GM23248 (cell line): ENCODE data around the gene SPAG9.

Source experiments
- EZH2 ChIP-seq: fragments of 200-600 bp; sonication (generic); IDR thresholded peaks from 2 replicates; pipeline ENCODE4 v1.6.1; 2018; ENCODE audit warnings: antibody characterized with exemption, mild to moderate bottlenecking; ENCODE audit not compliant: insufficient read depth, poor library complexity, severe bottlenecking
- EZH2phosphoT487 ChIP-seq: fragments of 200-600 bp; sonication (generic); IDR thresholded peaks from 2 replicates; pipeline ENCODE4 v1.6.1; 2018; ENCODE audit warnings: antibody characterized with exemption, moderate library complexity, mild to moderate bottlenecking, low read depth; ENCODE audit not compliant: insufficient read depth

DNA sequence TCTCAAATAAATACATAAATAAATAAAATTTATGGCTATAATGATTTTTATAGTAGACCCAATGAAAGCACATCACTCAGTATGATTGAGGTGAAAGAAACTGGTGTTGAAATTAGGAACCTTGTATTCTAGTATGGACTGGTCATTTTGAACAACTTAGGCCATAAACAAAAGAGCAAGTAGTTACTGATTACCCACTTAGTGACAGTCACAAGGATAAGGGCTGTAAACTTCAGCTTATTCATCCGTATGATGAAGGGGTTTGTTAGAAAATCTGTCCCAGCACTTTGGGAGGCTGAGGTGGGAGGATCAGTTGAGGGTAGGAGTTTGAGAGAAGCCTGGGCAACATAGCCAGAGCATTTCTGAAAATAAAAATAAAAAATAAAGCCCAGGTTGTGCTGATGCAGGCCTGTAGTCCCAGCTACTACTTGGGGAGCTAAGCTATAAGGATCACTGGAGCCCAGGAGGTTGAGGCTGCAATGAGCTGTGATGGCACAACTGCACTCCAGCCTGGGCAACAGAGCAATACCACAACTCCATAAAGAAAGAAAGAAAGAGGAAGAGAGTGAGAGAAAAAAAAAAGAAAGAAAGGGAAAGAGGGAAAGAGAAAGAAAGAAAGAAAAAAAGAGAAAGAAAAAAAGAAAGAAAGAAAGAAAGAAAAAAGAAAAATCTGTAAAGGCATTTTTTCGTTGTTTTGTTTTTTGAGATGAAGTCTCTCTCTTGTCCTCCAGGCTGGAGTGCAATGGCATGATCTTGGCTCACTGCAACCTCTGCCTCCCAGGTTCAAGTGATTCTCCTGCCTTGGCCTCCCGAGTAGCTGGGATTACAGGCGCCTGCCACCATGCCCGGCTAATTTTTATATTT, 4.2 kb upstream of the SPAG9 start:
- TF ChIP-seq EZH2phosphoT487: no peak
- TF ChIP-seq EZH2: no peak
